HG02938 (cell line): ENCODE results near the gene CSNK2A1.

Experiments used
- ATAC-seq: cut with Tn5 transposase; IDR thresholded peaks from one replicate; pipeline ENCODE4 v1.9.1; 2021; ENCODE audit warnings: mild to moderate bottlenecking, moderate library complexity; ENCODE audit not compliant: unreplicated experiment

CSNK2A1 gene

DNA sequence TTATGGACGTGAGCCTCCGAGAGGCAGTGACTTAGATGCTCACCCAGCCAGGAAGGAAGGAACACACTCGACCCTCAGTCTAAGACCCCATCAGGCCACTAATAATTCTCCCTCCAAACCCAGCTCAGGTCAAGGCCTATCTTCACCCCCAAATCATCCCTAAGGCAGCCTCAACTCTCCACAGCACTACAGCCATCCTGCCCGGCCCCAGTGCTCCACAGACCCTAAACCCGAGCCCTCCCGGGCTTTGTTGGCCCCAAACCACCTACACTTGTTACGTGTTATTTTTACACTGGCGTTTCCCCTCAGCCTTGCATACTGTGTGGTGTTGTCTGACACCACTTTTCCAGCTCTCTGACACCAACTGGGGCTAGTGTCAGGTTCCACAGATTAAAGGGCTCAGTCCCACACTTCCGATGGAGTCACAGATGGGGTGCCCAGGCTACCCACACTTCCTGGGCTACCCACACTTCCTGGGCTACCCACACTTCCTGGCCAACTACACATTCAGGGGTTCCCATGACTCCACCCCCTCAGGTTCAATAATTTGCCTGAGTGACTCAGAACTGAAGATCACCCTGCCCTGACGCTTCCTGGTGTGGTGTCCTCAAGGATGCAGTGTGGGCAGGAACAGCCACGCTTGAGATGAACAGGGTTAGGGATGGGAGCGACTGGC lies 110.2 kb downstream of the CSNK2A1 start:
- peak; percentile 60 for ATAC-seq

- no peak for ATAC-seq
Observed at GRCh38 chr20:432677-433299, 110.8 kb downstream of the CSNK2A1 start.

- no peak for ATAC-seq
Observed at GRCh38 chr20:432208-432607, 111.4 kb downstream of the CSNK2A1 start.

- ATAC-seq, result no peak
Observed at GRCh38 chr20:431012-431904, 112.3 kb downstream of the CSNK2A1 start.

DNA sequence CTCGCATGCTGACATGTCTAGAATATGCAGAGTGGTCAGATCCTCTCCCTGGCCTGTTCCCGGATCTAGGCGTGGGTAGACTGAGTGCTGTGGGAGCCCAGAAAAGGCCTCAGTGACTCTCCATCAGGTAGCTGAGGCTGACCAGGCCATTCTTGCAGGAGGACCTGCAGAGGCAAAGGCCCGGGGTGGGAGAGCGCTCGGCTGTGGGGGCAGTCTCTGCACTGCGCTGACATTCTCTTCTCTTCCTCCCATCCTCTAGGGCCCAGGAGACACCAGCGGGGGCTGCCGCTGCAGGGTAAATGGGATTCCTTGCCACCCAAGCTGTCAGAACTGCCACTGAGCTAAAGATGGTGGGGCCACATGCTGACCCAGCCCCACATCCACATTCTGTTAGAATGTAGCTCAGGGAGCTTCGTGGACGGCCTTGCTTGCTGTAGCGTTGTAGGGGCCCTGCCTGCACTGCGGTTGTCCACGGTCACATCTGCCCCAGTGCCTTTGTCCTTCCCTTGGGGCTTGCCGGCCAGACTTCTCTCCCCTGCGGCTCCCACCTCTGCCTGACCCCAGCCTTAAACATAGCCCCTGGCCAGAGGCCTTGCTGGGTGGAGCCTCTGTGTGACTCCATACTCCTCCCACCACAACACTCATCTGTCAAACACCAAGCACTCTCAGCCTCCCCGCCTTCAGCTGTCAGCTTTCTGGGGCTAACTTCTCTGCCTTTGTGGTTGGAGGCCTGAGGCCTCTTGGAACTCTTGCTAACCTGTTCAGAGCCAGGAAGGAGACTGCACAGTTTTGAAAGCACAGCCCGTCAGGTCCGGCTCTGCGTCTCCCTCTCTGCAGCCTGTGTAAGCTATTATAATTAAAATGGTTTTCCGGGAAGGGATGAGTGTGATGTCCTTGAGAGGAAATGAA lies 113.2 kb downstream of the CSNK2A1 start:
- no peak for ATAC-seq

DNA sequence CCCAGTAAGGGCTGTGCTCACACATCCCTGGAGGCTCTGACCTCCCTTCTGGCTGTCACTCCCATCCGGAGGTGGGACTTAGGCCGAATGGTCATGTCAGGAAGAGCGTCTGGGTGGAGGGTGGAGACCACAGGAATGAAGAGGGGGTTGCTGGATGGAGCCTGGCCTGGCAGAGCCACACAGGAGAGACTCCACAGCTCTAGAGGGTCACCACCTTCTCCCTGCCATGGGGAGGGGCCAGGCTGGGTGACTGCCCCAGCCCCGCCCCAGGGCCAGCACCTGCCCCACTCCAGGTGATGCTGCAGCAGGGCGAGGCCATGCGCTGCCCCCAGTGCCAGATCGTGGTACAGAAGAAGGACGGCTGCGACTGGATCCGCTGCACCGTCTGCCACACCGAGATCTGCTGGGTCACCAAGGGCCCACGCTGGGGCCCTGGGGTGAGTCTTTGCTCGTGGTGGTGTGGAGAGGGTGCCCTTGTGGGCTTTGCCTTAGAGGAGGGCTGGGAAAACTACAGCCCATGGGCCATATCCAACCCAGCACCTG lies 114.9 kb downstream of the CSNK2A1 start:
- no peak for ATAC-seq

DNA sequence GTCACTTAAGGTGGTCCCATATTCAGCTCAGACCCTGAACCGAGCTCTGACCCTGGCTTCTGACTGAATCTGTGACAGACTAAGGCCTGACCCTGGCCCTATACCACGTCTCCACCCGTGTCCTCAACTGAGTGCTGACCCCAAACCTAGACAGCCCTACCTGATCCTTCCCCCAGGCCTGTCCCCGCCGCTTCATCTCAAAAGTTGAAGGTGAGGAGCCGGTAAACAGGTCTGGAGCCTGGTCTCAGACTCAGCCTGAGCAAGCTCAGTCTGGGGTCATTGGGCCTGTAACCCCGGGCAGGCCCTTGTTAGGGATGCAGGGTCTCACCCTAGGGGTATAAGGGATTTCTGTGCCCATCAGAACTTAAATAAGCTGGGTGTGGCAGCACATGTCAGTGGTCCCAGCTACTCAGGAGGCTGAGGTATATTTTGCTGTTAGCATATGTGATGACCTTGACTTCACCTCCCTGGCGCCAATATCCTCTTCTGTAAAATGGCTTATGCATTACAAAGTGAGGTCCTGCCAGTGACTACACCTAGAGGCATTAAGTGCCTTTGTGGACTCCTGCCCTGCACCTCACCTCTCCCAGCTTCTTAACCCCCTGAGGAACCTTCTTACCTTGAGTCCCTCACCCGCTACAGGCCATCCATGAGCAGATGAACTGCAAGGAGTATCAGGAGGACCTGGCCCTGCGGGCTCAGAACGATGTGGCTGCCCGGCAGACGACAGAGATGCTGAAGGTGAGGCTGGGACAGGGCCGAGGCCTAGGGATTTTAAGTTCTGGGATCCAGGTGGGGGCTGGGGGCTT lies 115.5 kb downstream of the CSNK2A1 start:
- no peak for ATAC-seq

GRCh38 chr20:427401-427800 lies 116.2 kb downstream of the CSNK2A1 start:
- ATAC-seq, result no peak

DNA sequence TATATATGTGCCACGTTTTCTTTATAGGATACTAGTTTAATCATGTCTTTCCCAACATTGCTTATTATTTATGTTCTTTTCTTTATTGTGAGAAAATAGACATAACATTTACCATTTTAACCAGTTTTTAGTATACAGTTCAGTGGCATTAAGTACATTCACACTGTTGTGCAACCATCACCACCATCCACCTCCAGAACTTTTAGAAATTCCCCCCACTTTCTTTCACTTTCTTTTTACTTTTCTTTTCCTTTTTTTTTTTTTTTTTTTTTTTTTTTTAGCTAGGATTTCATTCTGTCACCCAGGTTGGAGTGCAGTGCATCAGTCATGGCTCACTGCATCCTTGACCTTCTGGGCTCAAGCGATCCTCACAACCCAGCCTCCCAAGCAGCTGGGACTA lies 117.0 kb downstream of the CSNK2A1 start:
- no peak for ATAC-seq
